Neural progenitor cell (in vitro differentiated cells): Measurements from ENCODE around the gene GPR148.

ENCODE experiments used
- EZH2 ChIP-seq: fragments of 200-600 bp; sonication (generic); IDR thresholded peaks from 2 replicates; pipeline ENCODE4 v1.6.1; 2017; ENCODE audit warnings: antibody characterized with exemption, mild to moderate bottlenecking, moderate library complexity
- EZH2phosphoT487 ChIP-seq: fragments of 200-600 bp; sonication (generic); IDR thresholded peaks from 2 replicates; pipeline ENCODE4 v1.6.1; 2017; ENCODE audit warnings: antibody characterized with exemption
- TF ChIP-seq, protein P1 (sequence below): fragments of 200-600 bp; sonication (generic); IDR thresholded peaks from 2 replicates; pipeline ENCODE4 v1.5.1; 2017; ENCODE audit warnings: antibody characterized with exemption, mild to moderate bottlenecking

DNA sequence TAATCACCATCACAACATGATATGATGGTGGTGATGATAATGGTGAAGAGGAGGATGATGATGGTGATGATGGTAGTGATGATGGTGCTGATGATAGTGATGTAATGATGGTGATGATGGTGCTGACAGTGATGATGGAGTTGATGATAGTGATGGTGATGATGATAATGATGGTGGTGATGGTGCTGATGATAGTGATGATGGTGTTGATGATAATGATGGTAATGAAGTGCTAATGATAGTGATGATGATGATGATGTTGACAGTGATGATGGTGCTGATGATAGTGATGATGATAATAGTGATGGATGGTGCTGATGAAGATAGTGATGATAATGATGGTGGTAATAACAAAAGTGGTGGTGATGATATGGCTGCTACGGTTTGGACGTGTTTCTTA lies 4.4 kb upstream of the GPR148 start:
- TF ChIP-seq, protein P1, sequence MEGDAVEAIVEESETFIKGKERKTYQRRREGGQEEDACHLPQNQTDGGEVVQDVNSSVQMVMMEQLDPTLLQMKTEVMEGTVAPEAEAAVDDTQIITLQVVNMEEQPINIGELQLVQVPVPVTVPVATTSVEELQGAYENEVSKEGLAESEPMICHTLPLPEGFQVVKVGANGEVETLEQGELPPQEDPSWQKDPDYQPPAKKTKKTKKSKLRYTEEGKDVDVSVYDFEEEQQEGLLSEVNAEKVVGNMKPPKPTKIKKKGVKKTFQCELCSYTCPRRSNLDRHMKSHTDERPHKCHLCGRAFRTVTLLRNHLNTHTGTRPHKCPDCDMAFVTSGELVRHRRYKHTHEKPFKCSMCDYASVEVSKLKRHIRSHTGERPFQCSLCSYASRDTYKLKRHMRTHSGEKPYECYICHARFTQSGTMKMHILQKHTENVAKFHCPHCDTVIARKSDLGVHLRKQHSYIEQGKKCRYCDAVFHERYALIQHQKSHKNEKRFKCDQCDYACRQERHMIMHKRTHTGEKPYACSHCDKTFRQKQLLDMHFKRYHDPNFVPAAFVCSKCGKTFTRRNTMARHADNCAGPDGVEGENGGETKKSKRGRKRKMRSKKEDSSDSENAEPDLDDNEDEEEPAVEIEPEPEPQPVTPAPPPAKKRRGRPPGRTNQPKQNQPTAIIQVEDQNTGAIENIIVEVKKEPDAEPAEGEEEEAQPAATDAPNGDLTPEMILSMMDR, result no peak
- TF ChIP-seq EZH2 (no peak), EZH2phosphoT487 (no peak)
